PFSK-1 (cell line): ENCODE results near the gene PARD3B.

Source experiments
- FOXP2 ChIP-seq: optimal IDR thresholded peaks from 2 replicates; pipeline ENCODE3; 2011; ENCODE audit warnings: borderline replicate concordance, control low read depth, inconsistent platforms; ENCODE audit not compliant: insufficient read depth; ENCODE audit errors: extremely low read length, extremely low read depth
- POLR2AphosphoS5 ChIP-seq: IDR thresholded peaks from 2 replicates; pipeline ENCODE4 v1.6.1; 2012; ENCODE audit warnings: low read depth, mild to moderate bottlenecking, control low read depth, low read length, moderate library complexity
- SIN3A ChIP-seq: IDR thresholded peaks from 2 replicates; pipeline ENCODE4 v1.6.1; 2012; ENCODE audit warnings: mild to moderate bottlenecking, low read length, moderate library complexity, borderline replicate concordance; ENCODE audit not compliant: insufficient read depth
- TAF1 ChIP-seq: IDR thresholded peaks from 2 replicates; pipeline ENCODE4 v1.6.1; 2012; ENCODE audit warnings: low read length, control low read depth, borderline replicate concordance; ENCODE audit not compliant: insufficient read depth
- TF ChIP-seq, protein P1 (sequence below), 2 experiments: IDR thresholded peaks; 2 replicates each; pipeline versions ENCODE4 v1.6.1 to v1.8.0; 2011 to 2012; ENCODE audit warnings: low read depth in 2 of 2, low read length in 2 of 2, control low read depth in 1 of 2, inconsistent platforms in 1 of 2, mild to moderate bottlenecking in 1 of 2, moderate library complexity in 1 of 2; ENCODE audit not compliant: insufficient read depth in 1 of 2

DNA sequence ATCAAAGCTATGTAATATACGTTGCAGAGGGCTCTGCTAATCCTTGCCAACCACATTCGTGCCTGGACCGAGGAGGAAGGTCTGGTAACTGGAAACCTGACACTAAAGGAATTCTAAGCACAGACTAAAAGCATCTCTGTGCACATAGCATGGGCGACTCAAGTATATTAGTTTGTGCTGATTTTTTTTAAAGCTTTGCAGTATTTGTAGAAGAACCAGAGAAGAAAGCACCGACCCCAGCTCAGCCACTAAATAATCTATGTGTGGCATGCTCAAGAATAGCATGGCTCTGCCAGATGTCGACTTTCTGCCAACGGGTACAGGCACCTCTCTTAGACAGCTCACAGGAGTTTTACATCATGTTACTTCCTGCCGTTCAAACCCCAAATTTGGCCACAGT is 1063.8 kb downstream of the PARD3B start:
- TF ChIP-seq SIN3A (no peak), POLR2AphosphoS5 (no peak), TAF1 (no peak), FOXP2 (no peak)
- TF ChIP-seq, protein P1, sequence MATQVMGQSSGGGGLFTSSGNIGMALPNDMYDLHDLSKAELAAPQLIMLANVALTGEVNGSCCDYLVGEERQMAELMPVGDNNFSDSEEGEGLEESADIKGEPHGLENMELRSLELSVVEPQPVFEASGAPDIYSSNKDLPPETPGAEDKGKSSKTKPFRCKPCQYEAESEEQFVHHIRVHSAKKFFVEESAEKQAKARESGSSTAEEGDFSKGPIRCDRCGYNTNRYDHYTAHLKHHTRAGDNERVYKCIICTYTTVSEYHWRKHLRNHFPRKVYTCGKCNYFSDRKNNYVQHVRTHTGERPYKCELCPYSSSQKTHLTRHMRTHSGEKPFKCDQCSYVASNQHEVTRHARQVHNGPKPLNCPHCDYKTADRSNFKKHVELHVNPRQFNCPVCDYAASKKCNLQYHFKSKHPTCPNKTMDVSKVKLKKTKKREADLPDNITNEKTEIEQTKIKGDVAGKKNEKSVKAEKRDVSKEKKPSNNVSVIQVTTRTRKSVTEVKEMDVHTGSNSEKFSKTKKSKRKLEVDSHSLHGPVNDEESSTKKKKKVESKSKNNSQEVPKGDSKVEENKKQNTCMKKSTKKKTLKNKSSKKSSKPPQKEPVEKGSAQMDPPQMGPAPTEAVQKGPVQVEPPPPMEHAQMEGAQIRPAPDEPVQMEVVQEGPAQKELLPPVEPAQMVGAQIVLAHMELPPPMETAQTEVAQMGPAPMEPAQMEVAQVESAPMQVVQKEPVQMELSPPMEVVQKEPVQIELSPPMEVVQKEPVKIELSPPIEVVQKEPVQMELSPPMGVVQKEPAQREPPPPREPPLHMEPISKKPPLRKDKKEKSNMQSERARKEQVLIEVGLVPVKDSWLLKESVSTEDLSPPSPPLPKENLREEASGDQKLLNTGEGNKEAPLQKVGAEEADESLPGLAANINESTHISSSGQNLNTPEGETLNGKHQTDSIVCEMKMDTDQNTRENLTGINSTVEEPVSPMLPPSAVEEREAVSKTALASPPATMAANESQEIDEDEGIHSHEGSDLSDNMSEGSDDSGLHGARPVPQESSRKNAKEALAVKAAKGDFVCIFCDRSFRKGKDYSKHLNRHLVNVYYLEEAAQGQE (IDR thresholded peaks at IDR 0.05; ENCODE audit: insufficient read depth in 1 of 2, low read depth in 2 of 2, low read length in 2 of 2) = no peak
